ENCODE data around the gene PRPH.
A peak's percentile ranks its signal among the peaks of the same experiment; 100 is the strongest.

PRPH gene

GRCh38 chr12:49346659-49347310 is 51.8 kb downstream of the PRPH start, which contains the start of gene DNAJC22:
DNAJC22 (plus strand) TSS chr12:49346888; CDS start chr12:49348873, 1,985 bp downstream.
- Histone ChIP-seq H3F3A (ENCODE audit: insufficient read depth) (no peaks in the 10 kb centered on the region; the same call in 1 of the 2 replicates), H3K27ac (ENCODE audit: low read depth, low read length) (no peak within 1 kb of the TSS), H3K36me3 (ENCODE audit: low read length) (no peaks in the 10 kb centered on the region), H3K79me2 (ENCODE audit: insufficient read depth, low read length) (no peaks in the 10 kb centered on the region), H2AFZ (ENCODE audit: low read depth, low read length, severe bottlenecking) (no peak within 1 kb of the TSS), H4K20me1 (ENCODE audit: low read depth, low read length) (no peaks in the 10 kb centered on the region), H3K4me2 (ENCODE audit: low read depth, low read length, poor library complexity, severe bottlenecking) (peak within 1 kb of the TSS; percentile 63), H3K9me2 (replicated peaks; ENCODE audit: insufficient read depth, low read length) (no peaks in the 10 kb centered on the region), H3K9ac (ENCODE audit: low read length) (peak within 1 kb of the TSS; percentile 25; the same call in 1 of the 2 replicates), H3K27me3 (ENCODE audit: low read length) (no peaks in the 10 kb centered on the region), H3K4me3 (ENCODE audit: insufficient read depth, low read length, poor library complexity, severe bottlenecking) (peak within 1 kb of the TSS; percentile 19), H3K9me3 (ENCODE audit: insufficient read depth, low read length) (no peaks in the 10 kb centered on the region)
- TF ChIP-seq CTCF (IDR thresholded peaks at IDR 0.05; ENCODE audit: insufficient read depth, low read length, poor library complexity, severe bottlenecking) = no peak
- TF ChIP-seq EZH2phosphoT487 (conservative IDR thresholded peaks at IDR 0.05; ENCODE audit: low read length) = peak; percentile 75; the same call in 1 of the 2 replicates

- Histone ChIP-seq H3K79me2 (ENCODE audit: insufficient read depth, low read length) (no peaks in the 10 kb centered on the region), H3K27me3 (ENCODE audit: low read length) (no peaks in the 10 kb centered on the region), H3K9me2 (replicated peaks; ENCODE audit: insufficient read depth, low read length) (no peaks in the 10 kb centered on the region), H3K9me3 (ENCODE audit: insufficient read depth, low read length) (no peaks in the 10 kb centered on the region), H2AFZ (ENCODE audit: low read depth, low read length, severe bottlenecking) (no peak overlapping the region), H4K20me1 (ENCODE audit: low read depth, low read length) (no peaks in the 10 kb centered on the region), H3K4me2 (ENCODE audit: low read depth, low read length, poor library complexity, severe bottlenecking) (peak overlapping the region; percentile 63), H3K9ac (ENCODE audit: low read length) (peak overlapping the region; percentile 7; the same call in 1 of the 2 replicates), H3K36me3 (ENCODE audit: low read length) (no peaks in the 10 kb centered on the region), H3K4me3 (ENCODE audit: insufficient read depth, low read length, poor library complexity, severe bottlenecking) (no peak overlapping the region), H3K27ac (ENCODE audit: low read depth, low read length) (no peak overlapping the region), H3F3A (ENCODE audit: insufficient read depth) (no peaks in the 10 kb centered on the region; the same call in 1 of the 2 replicates)
- TF ChIP-seq EZH2phosphoT487 (conservative IDR thresholded peaks at IDR 0.05; ENCODE audit: low read length) (no peak), CTCF (IDR thresholded peaks at IDR 0.05; ENCODE audit: insufficient read depth, low read length, poor library complexity, severe bottlenecking) (peak; percentile 99)
These were observed 52.6 kb downstream of the PRPH start for GRCh38 chr12:49347311-49348193.
